Stomach (tissue), 9 donors: ENCODE measurements around the gene S100A3. TPM values are rescaled to one million over a fixed set of nuclear protein-coding genes. Genes with fewer than 3 reads are reported as not detected.
"Not testable (repeated sequence)": the region's sequence is repeated elsewhere in the genome, so short reads cannot be mapped to it uniquely, and the experiment has no call there.

Experiments
- DNase-seq, 2 donors: peaks; one replicate each; pipeline versions ENCODE4 v3.0.0 to v3.0.0-alpha.2; 2013 to 2019
- H3K27ac ChIP-seq, 5 donors: fragments of 200-600 bp in 4 of 5; sonication (generic) in 4 of 5; one replicate each; pipeline ENCODE4 v1.5.1; 2013 to 2019; ENCODE audit warnings: mild to moderate bottlenecking in 1 of 5, moderate library complexity in 1 of 5
- H3K27me3 ChIP-seq, 3 donors: fragments of 200-600 bp; sonication (generic); one replicate each; pipeline ENCODE4 v1.5.1; 2017 to 2019; ENCODE audit warnings: mixed run types in 1 of 3
- H3K36me3 ChIP-seq, 4 donors: fragments of 200-600 bp; sonication (generic); 1 replicate in 3 of 4; 2 replicates in 1 of 4; pipeline ENCODE4 v1.5.1; 2016 to 2019
- H3K4me1 ChIP-seq, 4 donors: fragments of 200-600 bp; sonication (generic); one replicate each; pipeline ENCODE4 v1.5.1; 2016 to 2019
- H3K4me3 ChIP-seq, 4 donors: fragments of 200-600 bp; sonication (generic) in 3 of 4; one replicate each; pipeline ENCODE4 v1.5.1; 2016 to 2019; ENCODE audit warnings: mild to moderate bottlenecking in 1 of 4
- H3K9me3 ChIP-seq, 4 donors: fragments of 200-600 bp; sonication (generic); one replicate each; pipeline ENCODE4 v1.5.1; 2016 to 2019
- CTCF ChIP-seq, 7 experiments: fragments of 450-650 bp in 4 of 7; fragments of 200-600 bp in 3 of 7; sonication (generic) in 3 of 7; IDR thresholded peaks; one replicate each; pipeline ENCODE4 v1.5.1; 2016 to 2019; ENCODE audit warnings: antibody characterized with exemption in 7 of 7, control low read depth in 2 of 7, mild to moderate bottlenecking in 1 of 7
- EP300 ChIP-seq: sonication (generic); formaldehyde crosslinking; IDR thresholded peaks from one replicate; pipeline ENCODE4 v1.6.1; 2017; ENCODE audit warnings: antibody characterized with exemption
- POLR2A ChIP-seq, 4 donors: fragments of 450-650 bp; IDR thresholded peaks; one replicate each; pipeline ENCODE4 v1.6.1; 2016; ENCODE audit warnings: antibody characterized with exemption in 4 of 4, control low read depth in 2 of 4, mild to moderate bottlenecking in 1 of 4, moderate library complexity in 1 of 4
- POLR2AphosphoS5 ChIP-seq, 3 donors: sonication (generic); formaldehyde crosslinking; IDR thresholded peaks; one replicate each; pipeline ENCODE4 v1.6.1; 2016; ENCODE audit warnings: antibody characterized with exemption in 3 of 3
- WGBS, 5 donors: extraction: QIAGEN DNeasy Blood & Tissue Kit in 3 of 5; methylation state at CpG; one replicate each; pipeline versions ENCODE4 v1.1.5 to v1.1.7; 2013 to 2018; 5-methylcytosine and 5-hydroxymethylcytosine counted together
- intact Hi-C: fragments of 100-400 bp; cut with DNase I; formaldehyde crosslinking; loops from one replicate; pipeline ENCODE4 v1.15.1; 2023; ENCODE audit warnings: low total_unique reads
- polyA plus RNA-seq, 3 donors: library from polyadenylated mRNA; stranded (reverse); fragments of 200-250 nt; gene quantifications; one replicate each; pipeline ENCODE4 v1.2.3, GENCODE V29; 2013
- total RNA-seq, 5 donors: library from RNA; depleted of rRNA; stranded (reverse); fragments of >200 nt; gene quantifications; one replicate each; pipeline versions ENCODE4 v1.1.0 to v1.2.3, GENCODE V29; 2014 to 2016
- donor health status: healthy with polysubstance abuse.
- donor health status: Bipolar disorder and iron deficiency.
- donor health status: healthy.

Gene S100A3
- total and polyA plus RNA-seq, 8 donors: 2.6 to 15.0 (median 5.4) TPM; not detected in 5

- Histone ChIP-seq H3K4me3 (no peak overlapping the region), H3K27me3 (no peaks in the 10 kb centered on the region), H3K27ac (no peak overlapping the region), H3K9me3 (no peaks in the 10 kb centered on the region), H3K36me3 (no peaks in the 10 kb centered on the region), H3K4me1 (peaks cover 0 to 16% (median 4%) of the 10 kb centered on the region in 4 donors)
- intact Hi-C loops: no loop called here
- TF ChIP-seq POLR2AphosphoS5 (IDR thresholded peaks at IDR 0.05): no peak
- 83 to 91% (median 89%) methylated on average over 2 of the region's 2 CpGs for WGBS, 5 donors
- no peak for DNase-seq
Measured at GRCh38 chr1:153588482-153588881, 39.4 kb upstream of the S100A3 start.

- H3K27me3 ChIP-seq, DNase-seq, intact Hi-C loops, H3K9me3 ChIP-seq, H3K27ac ChIP-seq, H3K36me3 ChIP-seq, H3K4me3 ChIP-seq: not testable (repeated sequence)
- 91 to 96% (median 94%) methylated on average over 10 of the region's 10 CpGs for WGBS, 5 donors
- peaks cover 0 to 12% (median 2%) of the 10 kb centered on the region in 4 donors for H3K4me1 ChIP-seq
Measured at GRCh38 chr1:153588033-153588432, 39.0 kb upstream of the S100A3 start.

- H3K27ac ChIP-seq: no peak overlapping the region
- WGBS, 5 donors: 48 to 53% (median 51%) methylated on average over 5 of the region's 5 CpGs
- H3K27me3 ChIP-seq: no peaks in the 10 kb centered on the region
- H3K4me3 ChIP-seq: no peak overlapping the region
- H3K36me3 ChIP-seq: no peaks in the 10 kb centered on the region
- intact Hi-C loops: no loop called here
- peaks cover 0 to 5% (median 0%) of the 10 kb centered on the region in 4 donors for H3K4me1 ChIP-seq
- DNase-seq: no peak
- TF ChIP-seq POLR2A (IDR thresholded peaks at IDR 0.05): no peak
- no peak for TF ChIP-seq POLR2AphosphoS5 (IDR thresholded peaks at IDR 0.05)
- no peak for TF ChIP-seq CTCF (IDR thresholded peaks at IDR 0.05)
- TF ChIP-seq EP300: no peak
- H3K9me3 ChIP-seq: no peaks in the 10 kb centered on the region
Measured at GRCh38 chr1:153587314-153587713, 38.3 kb upstream of the S100A3 start.

- Histone ChIP-seq H3K36me3 (no peaks in the 10 kb centered on the region), H3K27me3 (no peaks in the 10 kb centered on the region), H3K9me3 (no peaks in the 10 kb centered on the region), H3K4me3 (no peak overlapping the region), H3K4me1 (no peaks in the 10 kb centered on the region), H3K27ac (no peak overlapping the region)
- TF ChIP-seq POLR2A (IDR thresholded peaks at IDR 0.05) (no peak), POLR2AphosphoS5 (IDR thresholded peaks at IDR 0.05) (no peak), EP300 (no peak), CTCF (IDR thresholded peaks at IDR 0.05) (no peak)
- intact Hi-C loops: no loop called here
- DNase-seq: no peak
- 29 to 58% (median 45%) methylated on average over 1 of the region's 1 CpG for WGBS, 5 donors
Measured at GRCh38 chr1:153586347-153586746, 37.3 kb upstream of the S100A3 start.

- intact Hi-C loops: no loop called here
- Histone ChIP-seq H3K27me3 (no peaks in the 10 kb centered on the region), H3K27ac (no peak overlapping the region), H3K4me3 (no peak overlapping the region), H3K36me3 (no peaks in the 10 kb centered on the region), H3K9me3 (no peaks in the 10 kb centered on the region), H3K4me1 (no peaks in the 10 kb centered on the region)
- 84 to 97% (median 96%) methylated on average over 1 of the region's 1 CpG for WGBS, 5 donors
- no peak for DNase-seq
- no peak for TF ChIP-seq POLR2A (IDR thresholded peaks at IDR 0.05)
- no peak for TF ChIP-seq CTCF (IDR thresholded peaks at IDR 0.05)
- no peak for TF ChIP-seq EP300
- TF ChIP-seq POLR2AphosphoS5 (IDR thresholded peaks at IDR 0.05): no peak
Measured at GRCh38 chr1:153585006-153585405, 35.9 kb upstream of the S100A3 start.
